ENCODE measurements around the gene SCAMP1. TPM values are rescaled to one million over a fixed set of nuclear protein-coding genes. Genes with fewer than 3 reads are reported as not detected.

The SCAMP1 gene
- total and polyA plus RNA-seq, 2 of the 8 experiments (the other 6 are each of a cell fraction or from before 2014, with no cell fraction given) = 18.6 to 55.9 TPM

DNA sequence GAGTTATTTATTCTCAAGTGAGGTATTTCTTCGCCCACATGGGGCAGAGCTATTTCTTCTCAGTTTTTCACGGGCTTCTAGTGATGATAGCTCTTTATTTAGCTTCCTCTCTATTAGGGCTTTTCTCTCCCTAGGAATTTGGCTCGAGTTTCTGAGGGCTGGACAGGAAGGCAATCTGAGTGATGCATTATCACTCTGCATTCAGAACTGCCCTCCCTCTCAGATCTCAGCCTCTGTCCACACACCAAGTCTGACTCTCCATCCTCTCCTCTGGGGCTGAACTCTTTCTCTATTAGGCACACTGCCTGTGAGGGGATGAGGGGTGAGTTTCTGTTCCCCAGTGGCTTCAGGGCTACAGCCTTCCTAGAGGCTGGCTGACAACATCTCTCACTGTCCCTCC, 14.9 kb upstream of the SCAMP1 start:
- no peak overlapping the region for H3K27ac ChIP-seq (ENCODE audit: low read depth, low read length)
- no peak overlapping the region; the same call in 1 of the 2 replicates for H2BK15ac ChIP-seq (ENCODE audit: low read length)
- DNase-seq (ENCODE audit: low read depth in 1 of 2, low spot score in 2 of 2) (no peak), FAIRE-seq (no peak)
- H4K20me1 ChIP-seq (replicated peaks in 1 of 2; ENCODE audit: control insufficient read depth in 1 of 2, insufficient read depth in 2 of 2, low read length in 2 of 2) = no peaks in the 10 kb centered on the region
- H3K9me3 ChIP-seq (ENCODE audit: insufficient read depth in 2 of 2, low read depth in 1 of 2, low read length in 1 of 2) = peaks cover 10 to 11% of the 10 kb centered on the region in 2 experiments; a peak in 2 of 4 replicates
- peaks cover 0 to 14% (median 2%) of the 10 kb centered on the region in 4 experiments; a peak in 4 of 7 replicates for H3K4me1 ChIP-seq (replicated peaks in 1 of 4; ENCODE audit: control insufficient read depth in 3 of 4, insufficient read depth in 4 of 4, low read length in 3 of 4)
- no peaks in the 10 kb centered on the region for H3K79me2 ChIP-seq (ENCODE audit: control insufficient read depth in 1 of 2, insufficient read depth in 2 of 2, low read length in 2 of 2)
- ChIA-PET POLR2A (ENCODE audit: partially characterized antibody) (no interaction called here), CTCF (ENCODE audit: partially characterized antibody) (no interaction called here)
- H2BK120ac ChIP-seq (replicated peaks; ENCODE audit: low read depth, low read length) = peak overlapping the region; percentile 29
- peak overlapping the region; percentile 35 for H2AFZ ChIP-seq (ENCODE audit: low read length)
- WGBS, 2 experiments (ENCODE audit: extremely low coverage in 1 of 2, insufficient coverage in 1 of 2, insufficient read length in 1 of 2, insufficient replicate concordance in 2 of 2, low coverage in 1 of 2, low lambda C conversion rate in 2 of 2, missing lambda C conversion rate in 1 of 2) = 90% methylated on average over 3 of the region's 3 CpGs; no CpG with 5 or more reads in 1 of the 2 experiments
- H2BK20ac ChIP-seq (ENCODE audit: low read length) = no peak overlapping the region
- no peaks in the 10 kb centered on the region for H3K23me2 ChIP-seq (ENCODE audit: low read depth, low read length)
- H4K8ac ChIP-seq (ENCODE audit: extremely low read depth, insufficient read depth, low read length) = no peak overlapping the region
- H2BK12ac ChIP-seq (ENCODE audit: low read depth, low read length) = peak overlapping the region; percentile 72; the same call in 1 of the 2 replicates
- H4K91ac ChIP-seq (replicated peaks; ENCODE audit: insufficient read length, low read length) = peak overlapping the region; percentile 5
- no peak overlapping the region for H3K4ac ChIP-seq (replicated peaks; ENCODE audit: insufficient read length, low read depth, low read length)
- H2AK5ac ChIP-seq (ENCODE audit: low read depth, low read length) = no peak overlapping the region
- H3K14ac ChIP-seq (ENCODE audit: insufficient read length) = no peak overlapping the region
- peaks cover 18 to 31% (median 27%) of the 10 kb centered on the region in 4 experiments for H3K27me3 ChIP-seq (replicated peaks in 1 of 4; ENCODE audit: control insufficient read depth in 3 of 4, extremely low read depth in 1 of 4, insufficient read depth in 3 of 4, low read length in 3 of 4)
- H3K18ac ChIP-seq (ENCODE audit: extremely low read depth, low read length) = peak overlapping the region; percentile 27; the same call in 1 of the 2 replicates
- no peak overlapping the region for H3K23ac ChIP-seq (ENCODE audit: insufficient read length)
- H3K36me3 ChIP-seq (ENCODE audit: control insufficient read depth in 2 of 4, insufficient read depth in 4 of 4, low read length in 3 of 4) = peaks cover 0 to 5% (median 0%) of the 10 kb centered on the region in 4 experiments; a peak in 3 of 8 replicates
- no peak overlapping the region for H4K5ac ChIP-seq (ENCODE audit: insufficient read length, low read depth, low read length)
- H2BK5ac ChIP-seq (ENCODE audit: low read depth, low read length) = peak overlapping the region; percentile 76; the same call in 1 of the 2 replicates
- no peak overlapping the region for H3K9ac ChIP-seq (replicated peaks in 1 of 4; ENCODE audit: extremely low read depth in 1 of 4, low read depth in 3 of 4, low read length in 3 of 4)
- no peak overlapping the region for H3K4me3 ChIP-seq (ENCODE audit: extremely low read depth in 1 of 4, insufficient read depth in 2 of 4, low read depth in 3 of 4, low read length in 4 of 4)
- H3K79me1 ChIP-seq (ENCODE audit: low read depth, low read length) = no peaks in the 10 kb centered on the region
- H3K56ac ChIP-seq (replicated peaks; ENCODE audit: insufficient read length, low read depth, low read length) = no peak overlapping the region
- H3K4me2 ChIP-seq (ENCODE audit: insufficient read depth in 1 of 2, low read depth in 2 of 2, low read length in 2 of 2) = no peak overlapping the region
- TF ChIP-seq SAP30 (IDR thresholded peaks at IDR 0.05; ENCODE audit: insufficient read depth, insufficient replicate concordance, low read length) (no peak), CBX5 (IDR thresholded peaks at IDR 0.05; ENCODE audit: low read depth, low read length) (no peak), TBP (IDR thresholded peaks at IDR 0.05; ENCODE audit: low read depth, low read length) (no peak), BCL11A (IDR thresholded peaks at IDR 0.05; ENCODE audit: low read depth in 2 of 2, low read length in 2 of 2) (no peak), SP4 (IDR thresholded peaks at IDR 0.05; ENCODE audit: low read length) (no peak)
